GM19452 (cell line): ENCODE data around the gene FGGY.
"Not testable (repeated sequence)": the region's sequence is repeated elsewhere in the genome, so short reads cannot be mapped to it uniquely, and the experiment has no call there.

Experiments used
- ATAC-seq: cut with Tn5 transposase; IDR thresholded peaks from one replicate; pipeline ENCODE4 v1.9.1; 2021; ENCODE audit not compliant: unreplicated experiment

FGGY gene

GRCh38 chr1:59346429-59346828, 49.5 kb downstream of the FGGY start:
- no peak for ATAC-seq

- ATAC-seq = no peak
These were observed 52.2 kb downstream of the FGGY start for GRCh38 chr1:59349101-59349500.

- no peak for ATAC-seq
These were observed 53.6 kb downstream of the FGGY start for GRCh38 chr1:59350521-59350920.

- no peak for ATAC-seq
These were observed 55.2 kb downstream of the FGGY start for GRCh38 chr1:59352065-59352464.

- no peak for ATAC-seq
These were observed 56.6 kb downstream of the FGGY start for GRCh38 chr1:59353453-59353852.

GRCh38 chr1:59354239-59354638, 57.3 kb downstream of the FGGY start:
- not testable (repeated sequence) for ATAC-seq

- ATAC-seq = peak; percentile 47
These were observed 57.9 kb downstream of the FGGY start for GRCh38 chr1:59354709-59355337.

- ATAC-seq = peak; percentile 57
These were observed 58.5 kb downstream of the FGGY start for GRCh38 chr1:59355361-59355760.

GRCh38 chr1:59356627-59357026, 59.7 kb downstream of the FGGY start:
- ATAC-seq = no peak

GRCh38 chr1:59357645-59358320, 60.9 kb downstream of the FGGY start:
- ATAC-seq = no peak

GRCh38 chr1:59359325-59359724, 62.4 kb downstream of the FGGY start:
- no peak for ATAC-seq

GRCh38 chr1:59360170-59360569, 63.3 kb downstream of the FGGY start:
- no peak for ATAC-seq

GRCh38 chr1:59360729-59361128, 63.8 kb downstream of the FGGY start:
- ATAC-seq = no peak

- no peak for ATAC-seq
These were observed 64.9 kb downstream of the FGGY start for GRCh38 chr1:59361766-59362165.

- no peak for ATAC-seq
These were observed 67.1 kb downstream of the FGGY start for GRCh38 chr1:59364037-59364436.

GRCh38 chr1:59366346-59366745, 69.5 kb downstream of the FGGY start:
- no peak for ATAC-seq

GRCh38 chr1:59367301-59368007, 70.6 kb downstream of the FGGY start:
- ATAC-seq = no peak

GRCh38 chr1:59368008-59368670, 71.2 kb downstream of the FGGY start:
- ATAC-seq = no peak

GRCh38 chr1:59375321-59376220, 78.7 kb downstream of the FGGY start:
- no peak for ATAC-seq

GRCh38 chr1:59377350-59377904, 80.5 kb downstream of the FGGY start:
- ATAC-seq = no peak
